ENCODE data around the gene GMPR2. TPM values are rescaled to one million over a fixed set of nuclear protein-coding genes. Genes with fewer than 3 reads are reported as not detected.

GMPR2 gene
- total and polyA plus RNA-seq, 2 of the 13 experiments (the other 11 are each of a cell fraction or from before 2014, with no cell fraction given): 210 to 273 TPM

DNA sequence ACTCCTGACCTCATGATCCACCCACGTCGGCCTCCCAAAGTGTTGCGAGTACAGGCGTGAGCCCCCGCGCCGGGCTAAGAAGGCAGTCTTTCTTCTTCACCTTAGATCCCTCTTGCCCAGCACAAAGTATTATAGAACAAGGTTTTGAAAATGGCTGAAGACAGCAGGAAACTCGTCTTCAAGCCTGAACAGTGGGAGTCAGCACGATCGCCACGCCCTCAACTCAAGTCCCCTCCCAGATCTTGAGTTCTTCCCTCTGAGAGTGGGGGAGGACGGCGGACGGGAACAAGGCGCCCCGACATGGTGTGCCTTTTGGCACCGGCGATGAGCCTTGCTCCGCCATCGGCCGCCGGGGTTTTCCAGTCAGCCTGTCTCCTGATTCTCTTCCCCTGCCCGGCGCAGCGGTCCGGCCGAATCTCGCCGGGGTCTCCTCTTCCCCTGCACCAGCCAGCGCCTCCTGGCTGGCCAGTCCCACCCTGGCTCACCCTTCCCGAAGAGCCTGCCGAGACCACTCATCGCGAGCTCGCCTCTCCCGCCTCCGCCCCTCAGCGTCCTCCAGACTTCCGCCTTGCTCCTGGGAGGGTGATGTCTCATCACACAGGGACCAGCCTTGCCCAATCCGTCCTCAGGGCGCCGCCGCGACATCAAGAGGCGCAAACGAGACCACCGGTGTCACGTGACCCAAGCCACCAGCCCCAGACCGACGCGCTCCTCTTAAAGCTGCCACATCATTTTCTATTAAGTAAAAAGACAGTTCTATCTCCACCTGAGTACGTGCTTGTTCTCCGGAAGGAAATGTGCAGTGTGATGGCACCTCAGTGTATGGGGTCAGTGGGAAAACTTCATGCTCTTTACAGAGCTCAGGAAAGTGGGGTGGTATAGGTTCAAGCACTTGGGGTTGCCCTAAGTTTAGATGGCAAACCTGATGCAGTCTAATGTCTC is 19.5 kb upstream of the GMPR2 start, which contains the start of gene CHMP4A (continued):
- peak; percentile 99 for TF ChIP-seq KIAA2018 (CRISPR knock-in tag; IDR thresholded peaks at IDR 0.05; ENCODE audit: borderline replicate concordance)
- 0 out of 2 replicates have a peak, but pooled peaks have one; percentile 73 for TF ChIP-seq PRDM15 (CRISPR knock-in tag; IDR thresholded peaks at IDR 0.05)
- TF ChIP-seq, protein P1, sequence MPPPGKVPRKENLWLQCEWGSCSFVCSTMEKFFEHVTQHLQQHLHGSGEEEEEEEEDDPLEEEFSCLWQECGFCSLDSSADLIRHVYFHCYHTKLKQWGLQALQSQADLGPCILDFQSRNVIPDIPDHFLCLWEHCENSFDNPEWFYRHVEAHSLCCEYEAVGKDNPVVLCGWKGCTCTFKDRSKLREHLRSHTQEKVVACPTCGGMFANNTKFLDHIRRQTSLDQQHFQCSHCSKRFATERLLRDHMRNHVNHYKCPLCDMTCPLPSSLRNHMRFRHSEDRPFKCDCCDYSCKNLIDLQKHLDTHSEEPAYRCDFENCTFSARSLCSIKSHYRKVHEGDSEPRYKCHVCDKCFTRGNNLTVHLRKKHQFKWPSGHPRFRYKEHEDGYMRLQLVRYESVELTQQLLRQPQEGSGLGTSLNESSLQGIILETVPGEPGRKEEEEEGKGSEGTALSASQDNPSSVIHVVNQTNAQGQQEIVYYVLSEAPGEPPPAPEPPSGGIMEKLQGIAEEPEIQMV (CRISPR knock-in tag; IDR thresholded peaks at IDR 0.05; ENCODE audit: low read depth): peak; percentile 92
- TF ChIP-seq IKZF5 (CRISPR knock-in tag; IDR thresholded peaks at IDR 0.05): peak; percentile 94; the same call in 1 of the 2 replicates
- TF ChIP-seq, protein P2, sequence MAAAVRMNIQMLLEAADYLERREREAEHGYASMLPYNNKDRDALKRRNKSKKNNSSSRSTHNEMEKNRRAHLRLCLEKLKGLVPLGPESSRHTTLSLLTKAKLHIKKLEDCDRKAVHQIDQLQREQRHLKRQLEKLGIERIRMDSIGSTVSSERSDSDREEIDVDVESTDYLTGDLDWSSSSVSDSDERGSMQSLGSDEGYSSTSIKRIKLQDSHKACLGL (CRISPR knock-in tag; IDR thresholded peaks at IDR 0.05): peak; percentile 96
- no peak; the same call in 1 of the 2 replicates for TF ChIP-seq THAP8 (CRISPR knock-in tag; IDR thresholded peaks at IDR 0.05; ENCODE audit: borderline replicate concordance)
- TF ChIP-seq MLLT10 (CRISPR knock-in tag; IDR thresholded peaks at IDR 0.05): no peak
- TF ChIP-seq ESRRA (CRISPR knock-in tag; IDR thresholded peaks at IDR 0.05; ENCODE audit: low read depth): peak; percentile 86
- peak; percentile 95 for TF ChIP-seq ZMAT3 (CRISPR knock-in tag; conservative IDR thresholded peaks at IDR 0.05)
- TF ChIP-seq ZFYVE20 (CRISPR knock-in tag; IDR thresholded peaks at IDR 0.05; ENCODE audit: borderline replicate concordance, low read depth): peak; percentile 80; the same call in 1 of the 2 replicates
